ENCODE measurements around the gene CAB39L.

The CAB39L gene

DNA sequence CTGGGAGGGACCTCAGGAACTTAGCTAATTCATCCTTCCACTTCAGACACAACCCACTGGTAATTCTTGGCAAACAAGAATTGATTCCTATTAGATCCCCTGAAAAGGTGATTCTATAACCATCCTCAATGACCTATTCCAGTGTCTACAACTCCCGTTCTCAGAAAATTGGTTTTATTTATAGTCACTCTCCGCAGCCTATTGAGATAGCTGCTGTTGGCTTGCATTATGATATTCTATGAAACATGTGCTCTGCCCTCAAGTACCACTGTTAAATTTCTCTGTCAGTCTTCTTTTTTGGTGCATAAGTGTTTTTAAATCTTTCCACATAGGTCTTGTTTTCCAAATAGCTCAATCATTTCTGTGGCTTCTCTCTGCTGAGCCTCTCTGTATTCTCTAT is 121.2 kb downstream of the CAB39L start:
- no peaks in the 10 kb centered on the region for H3K27me3 ChIP-seq (ENCODE audit: control insufficient read depth in 5 of 5, insufficient read depth in 4 of 5, low read length in 5 of 5)
- H3K9ac ChIP-seq (ENCODE audit: low read length in 5 of 5) = no peak overlapping the region
- H3K4me1 ChIP-seq (ENCODE audit: control insufficient read depth in 5 of 5, insufficient read depth in 5 of 5, low read length in 5 of 5) = peaks cover 0 to 15% (median 3%) of the 10 kb centered on the region in 5 donors
- no peak overlapping the region for H3K27ac ChIP-seq (ENCODE audit: low read depth, low read length)
- H3K36me3 ChIP-seq (ENCODE audit: control insufficient read depth in 5 of 5, insufficient read depth in 5 of 5, low read length in 5 of 5) = peaks cover 0 to 8% (median 6%) of the 10 kb centered on the region in 5 donors
- H3K4me3 ChIP-seq (ENCODE audit: low read depth in 1 of 5, low read length in 5 of 5) = no peak overlapping the region
- no peaks in the 10 kb centered on the region for H3K9me3 ChIP-seq (ENCODE audit: control insufficient read depth in 5 of 5, low read length in 5 of 5)

DNA sequence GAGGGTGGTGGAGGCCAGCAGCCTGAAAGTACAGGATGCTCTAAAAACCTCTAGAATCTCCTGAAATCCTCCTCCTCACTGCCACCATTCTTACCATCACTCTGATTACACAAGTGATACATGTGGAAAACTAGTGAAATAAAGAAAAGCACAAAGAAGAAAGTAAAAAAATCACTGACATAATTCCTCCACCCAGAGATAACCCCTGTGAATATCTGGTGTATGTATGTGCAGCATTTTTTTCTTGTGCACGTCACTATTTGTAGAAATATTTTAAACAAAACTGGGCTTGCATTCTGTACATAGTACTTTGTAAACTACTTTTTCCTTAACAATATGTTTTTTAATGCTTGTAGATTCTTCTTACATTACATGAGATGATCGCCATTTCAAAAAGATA is 122.9 kb downstream of the CAB39L start:
- Histone ChIP-seq H3K4me1 (ENCODE audit: control insufficient read depth in 5 of 5, insufficient read depth in 5 of 5, low read length in 5 of 5) (peaks cover 0 to 14% (median 3%) of the 10 kb centered on the region in 5 donors), H3K9me3 (ENCODE audit: control insufficient read depth in 5 of 5, low read length in 5 of 5) (no peaks in the 10 kb centered on the region), H3K27me3 (ENCODE audit: control insufficient read depth in 5 of 5, insufficient read depth in 4 of 5, low read length in 5 of 5) (no peaks in the 10 kb centered on the region), H3K36me3 (ENCODE audit: control insufficient read depth in 5 of 5, insufficient read depth in 5 of 5, low read length in 5 of 5) (peaks cover 0 to 8% (median 6%) of the 10 kb centered on the region in 5 donors), H3K27ac (ENCODE audit: low read depth, low read length) (no peak overlapping the region), H3K4me3 (ENCODE audit: low read depth in 1 of 5, low read length in 5 of 5) (no peak overlapping the region), H3K9ac (ENCODE audit: low read length in 5 of 5) (no peak overlapping the region)

DNA sequence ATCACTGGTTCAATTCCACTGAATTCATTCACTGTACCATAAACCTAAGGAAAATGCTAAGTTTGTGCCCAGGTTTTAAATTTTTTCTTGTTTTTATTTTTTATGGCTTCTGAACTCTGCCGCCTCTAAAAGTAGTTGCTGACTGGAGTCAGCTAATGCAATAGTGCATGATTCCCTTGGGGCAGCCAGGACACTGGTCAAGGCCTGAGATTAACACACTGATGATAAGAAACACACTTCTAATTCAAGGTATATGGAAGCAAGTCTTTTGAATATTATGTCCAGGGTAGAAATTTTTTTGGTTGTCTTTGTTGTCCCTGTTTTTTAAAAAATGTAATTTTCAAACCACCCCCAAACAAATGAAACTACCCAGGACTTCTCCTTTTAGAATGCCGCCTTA is 123.9 kb downstream of the CAB39L start:
- Histone ChIP-seq H3K27ac (ENCODE audit: low read depth, low read length) (peak overlapping the region; percentile 11), H3K4me1 (ENCODE audit: control insufficient read depth in 5 of 5, insufficient read depth in 5 of 5, low read length in 5 of 5) (peaks cover 0 to 14% (median 3%) of the 10 kb centered on the region in 5 donors), H3K36me3 (ENCODE audit: control insufficient read depth in 5 of 5, insufficient read depth in 5 of 5, low read length in 5 of 5) (peaks cover 0 to 8% (median 5%) of the 10 kb centered on the region in 5 donors), H3K9me3 (ENCODE audit: control insufficient read depth in 5 of 5, low read length in 5 of 5) (no peaks in the 10 kb centered on the region), H3K27me3 (ENCODE audit: control insufficient read depth in 5 of 5, insufficient read depth in 4 of 5, low read length in 5 of 5) (no peaks in the 10 kb centered on the region), H3K9ac (ENCODE audit: low read length in 5 of 5) (no peak overlapping the region), H3K4me3 (ENCODE audit: low read depth in 1 of 5, low read length in 5 of 5) (no peak overlapping the region)

DNA sequence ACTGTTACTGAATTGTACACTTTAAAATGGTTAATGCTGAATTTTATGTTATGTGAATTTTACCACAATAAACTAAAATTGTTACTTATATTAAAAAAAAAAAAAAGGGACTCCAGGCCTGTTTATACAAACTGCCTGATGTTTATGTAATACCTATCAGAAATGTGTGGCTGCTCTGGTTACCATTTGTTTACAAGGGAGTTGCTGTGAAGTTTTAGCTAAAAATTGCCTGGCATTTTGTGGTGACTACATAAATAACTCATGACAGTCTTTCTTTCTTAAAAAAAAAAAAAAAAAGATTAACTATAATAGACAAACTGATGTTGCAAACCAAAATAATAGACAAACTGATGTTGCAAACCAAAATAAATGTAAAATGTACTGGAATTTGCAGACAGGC is 124.3 kb downstream of the CAB39L start:
- Histone ChIP-seq H3K9ac (ENCODE audit: low read length in 5 of 5) (no peak overlapping the region), H3K27me3 (ENCODE audit: control insufficient read depth in 5 of 5, insufficient read depth in 4 of 5, low read length in 5 of 5) (no peaks in the 10 kb centered on the region), H3K9me3 (ENCODE audit: control insufficient read depth in 5 of 5, low read length in 5 of 5) (no peaks in the 10 kb centered on the region), H3K4me1 (ENCODE audit: control insufficient read depth in 5 of 5, insufficient read depth in 5 of 5, low read length in 5 of 5) (peaks cover 0 to 15% (median 3%) of the 10 kb centered on the region in 5 donors), H3K36me3 (ENCODE audit: control insufficient read depth in 5 of 5, insufficient read depth in 5 of 5, low read length in 5 of 5) (peaks cover 0 to 8% (median 5%) of the 10 kb centered on the region in 5 donors), H3K4me3 (ENCODE audit: low read depth in 1 of 5, low read length in 5 of 5) (no peak overlapping the region), H3K27ac (ENCODE audit: low read depth, low read length) (peak overlapping the region; percentile 52)

- no peaks in the 10 kb centered on the region for H3K27me3 ChIP-seq (ENCODE audit: control insufficient read depth in 5 of 5, insufficient read depth in 4 of 5, low read length in 5 of 5)
- H3K27ac ChIP-seq (ENCODE audit: low read depth, low read length) = no peak overlapping the region
- peaks cover 0 to 3% (median 2%) of the 10 kb centered on the region in 5 donors for H3K36me3 ChIP-seq (ENCODE audit: control insufficient read depth in 5 of 5, insufficient read depth in 5 of 5, low read length in 5 of 5)
- H3K9ac ChIP-seq (ENCODE audit: low read length in 5 of 5) = no peak overlapping the region
- no peaks in the 10 kb centered on the region for H3K9me3 ChIP-seq (ENCODE audit: control insufficient read depth in 5 of 5, low read length in 5 of 5)
- H3K4me1 ChIP-seq (ENCODE audit: control insufficient read depth in 5 of 5, insufficient read depth in 5 of 5, low read length in 5 of 5) = peaks cover 0 to 26% (median 14%) of the 10 kb centered on the region in 5 donors
- H3K4me3 ChIP-seq (ENCODE audit: low read depth in 1 of 5, low read length in 5 of 5) = no peak overlapping the region
These were observed 127.9 kb downstream of the CAB39L start for GRCh38 chr13:49315756-49316482.

- no peak overlapping the region for H3K4me3 ChIP-seq (ENCODE audit: low read depth in 1 of 5, low read length in 5 of 5)
- H3K36me3 ChIP-seq (ENCODE audit: control insufficient read depth in 5 of 5, insufficient read depth in 5 of 5, low read length in 5 of 5) = peaks cover 0 to 5% (median 5%) of the 10 kb centered on the region in 5 donors
- H3K9me3 ChIP-seq (ENCODE audit: control insufficient read depth in 5 of 5, low read length in 5 of 5) = no peaks in the 10 kb centered on the region
- H3K4me1 ChIP-seq (ENCODE audit: control insufficient read depth in 5 of 5, insufficient read depth in 5 of 5, low read length in 5 of 5) = peaks cover 0 to 25% (median 14%) of the 10 kb centered on the region in 5 donors
- no peaks in the 10 kb centered on the region for H3K27me3 ChIP-seq (ENCODE audit: control insufficient read depth in 5 of 5, insufficient read depth in 4 of 5, low read length in 5 of 5)
- H3K9ac ChIP-seq (ENCODE audit: low read length in 5 of 5) = no peak overlapping the region
- H3K27ac ChIP-seq (ENCODE audit: low read depth, low read length) = no peak overlapping the region
These were observed 128.8 kb downstream of the CAB39L start for GRCh38 chr13:49315036-49315565.

- no peaks in the 10 kb centered on the region for H3K27me3 ChIP-seq (ENCODE audit: control insufficient read depth in 5 of 5, insufficient read depth in 4 of 5, low read length in 5 of 5)
- H3K4me3 ChIP-seq (ENCODE audit: low read depth in 1 of 5, low read length in 5 of 5) = peak overlapping the region in 1 of 5 donors; percentile 23
- H3K9ac ChIP-seq (ENCODE audit: low read length in 5 of 5) = no peak overlapping the region
- H3K36me3 ChIP-seq (ENCODE audit: control insufficient read depth in 5 of 5, insufficient read depth in 5 of 5, low read length in 5 of 5) = peaks cover 0 to 9% (median 7%) of the 10 kb centered on the region in 5 donors
- no peak overlapping the region for H3K27ac ChIP-seq (ENCODE audit: low read depth, low read length)
- H3K9me3 ChIP-seq (ENCODE audit: control insufficient read depth in 5 of 5, low read length in 5 of 5) = no peaks in the 10 kb centered on the region
- H3K4me1 ChIP-seq (ENCODE audit: control insufficient read depth in 5 of 5, insufficient read depth in 5 of 5, low read length in 5 of 5) = peaks cover 0 to 18% (median 11%) of the 10 kb centered on the region in 5 donors
These were observed 129.5 kb downstream of the CAB39L start for GRCh38 chr13:49314344-49314882.

GRCh38 chr13:49311816-49312215 is 132.0 kb downstream of the CAB39L start:
- Histone ChIP-seq H3K4me1 (ENCODE audit: control insufficient read depth in 5 of 5, insufficient read depth in 5 of 5, low read length in 5 of 5) (peaks cover 6 to 33% (median 29%) of the 10 kb centered on the region in 5 donors), H3K4me3 (ENCODE audit: low read depth in 1 of 5, low read length in 5 of 5) (no peak overlapping the region), H3K27ac (ENCODE audit: low read depth, low read length) (no peak overlapping the region), H3K9ac (ENCODE audit: low read length in 5 of 5) (no peak overlapping the region), H3K9me3 (ENCODE audit: control insufficient read depth in 5 of 5, low read length in 5 of 5) (no peaks in the 10 kb centered on the region), H3K36me3 (ENCODE audit: control insufficient read depth in 5 of 5, insufficient read depth in 5 of 5, low read length in 5 of 5) (peaks cover 0 to 9% (median 7%) of the 10 kb centered on the region in 5 donors), H3K27me3 (ENCODE audit: control insufficient read depth in 5 of 5, insufficient read depth in 4 of 5, low read length in 5 of 5) (no peaks in the 10 kb centered on the region)

- Histone ChIP-seq H3K4me3 (ENCODE audit: low read depth in 1 of 5, low read length in 5 of 5) (no peak overlapping the region), H3K9me3 (ENCODE audit: control insufficient read depth in 5 of 5, low read length in 5 of 5) (no peaks in the 10 kb centered on the region), H3K9ac (ENCODE audit: low read length in 5 of 5) (no peak overlapping the region), H3K4me1 (ENCODE audit: control insufficient read depth in 5 of 5, insufficient read depth in 5 of 5, low read length in 5 of 5) (peaks cover 6 to 46% (median 42%) of the 10 kb centered on the region in 5 donors), H3K27ac (ENCODE audit: low read depth, low read length) (no peak overlapping the region), H3K27me3 (ENCODE audit: control insufficient read depth in 5 of 5, insufficient read depth in 4 of 5, low read length in 5 of 5) (no peaks in the 10 kb centered on the region), H3K36me3 (ENCODE audit: control insufficient read depth in 5 of 5, insufficient read depth in 5 of 5, low read length in 5 of 5) (peaks cover 0 to 11% (median 7%) of the 10 kb centered on the region in 5 donors)
These were observed 133.6 kb downstream of the CAB39L start for GRCh38 chr13:49310251-49310650.

- H3K9ac ChIP-seq (ENCODE audit: low read length in 5 of 5) = no peak overlapping the region
- peaks cover 0 to 11% (median 7%) of the 10 kb centered on the region in 5 donors for H3K36me3 ChIP-seq (ENCODE audit: control insufficient read depth in 5 of 5, insufficient read depth in 5 of 5, low read length in 5 of 5)
- H3K4me3 ChIP-seq (ENCODE audit: low read depth in 1 of 5, low read length in 5 of 5) = no peak overlapping the region
These were observed 134.9 kb downstream of the CAB39L start for GRCh38 chr13:49308921-49309408.

More at GRCh38 chr13:49308921-49309408, 134.9 kb downstream of the CAB39L start:
- H3K27me3 ChIP-seq (ENCODE audit: control insufficient read depth in 5 of 5, insufficient read depth in 4 of 5, low read length in 5 of 5) = no peaks in the 10 kb centered on the region
- peak overlapping the region; percentile 92 for H3K27ac ChIP-seq (ENCODE audit: low read depth, low read length)
- H3K4me1 ChIP-seq (ENCODE audit: control insufficient read depth in 5 of 5, insufficient read depth in 5 of 5, low read length in 5 of 5) = peaks cover 6 to 54% (median 46%) of the 10 kb centered on the region in 5 donors
- H3K9me3 ChIP-seq (ENCODE audit: control insufficient read depth in 5 of 5, low read length in 5 of 5) = no peaks in the 10 kb centered on the region
